Measurements from ENCODE around the gene PLB1.
"Not testable (repeated sequence)": the region's sequence is repeated elsewhere in the genome, so short reads cannot be mapped to it uniquely, and the experiment has no call there.

The PLB1 gene

DNA sequence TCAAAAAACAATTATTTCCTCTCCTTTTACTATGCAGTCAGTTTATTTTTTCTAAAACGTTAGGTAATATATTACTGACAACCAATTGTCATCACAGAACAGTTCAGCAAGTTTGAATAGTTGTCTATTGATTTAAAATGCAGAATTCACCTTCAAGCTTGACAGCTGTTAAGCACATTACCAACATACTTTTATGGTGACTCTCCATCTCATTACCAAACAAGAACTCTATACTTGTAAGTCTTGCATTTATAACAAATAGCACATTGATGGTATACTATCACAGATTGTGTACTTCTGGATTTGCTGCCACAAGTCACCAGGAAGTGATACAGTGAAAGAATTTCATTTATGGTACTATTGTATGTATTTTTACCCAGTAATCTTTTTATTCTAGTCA is 156.4 kb downstream of the PLB1 start:
- DNase-seq: no peak

GRCh38 chr2:28653892-28654662 is 158.2 kb downstream of the PLB1 start:
- DNase-seq: no peak

DNA sequence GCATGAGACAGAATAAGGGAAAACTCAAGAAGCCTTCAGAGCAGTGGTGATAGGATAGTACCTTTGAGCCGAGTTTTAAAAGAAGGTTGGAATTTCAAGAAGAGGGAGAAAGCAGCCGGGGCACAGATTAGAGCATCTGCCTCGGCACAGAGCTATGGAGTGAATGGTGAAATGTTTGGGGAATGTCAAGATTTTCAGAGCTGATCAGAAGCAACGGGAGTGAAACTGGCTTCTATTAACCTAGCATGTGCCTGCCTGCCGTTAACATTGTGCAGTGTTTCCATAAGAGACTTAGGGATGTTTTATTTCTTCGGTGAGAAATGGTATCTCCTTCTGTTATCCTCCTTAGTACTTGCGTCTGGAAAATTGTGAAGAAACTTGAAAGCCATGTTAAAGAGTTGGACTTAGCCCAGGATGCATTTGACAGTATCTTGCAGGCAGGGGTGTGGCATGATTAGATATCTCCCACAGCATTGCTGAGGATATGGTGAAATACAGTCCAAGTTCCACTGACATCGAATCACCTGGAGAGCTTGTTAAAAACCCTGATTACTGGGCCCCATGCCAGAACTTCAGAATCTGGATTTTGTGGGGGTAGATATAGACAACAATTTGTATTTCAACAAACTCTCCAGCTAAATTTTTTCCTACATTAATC is 158.9 kb downstream of the PLB1 start:
- DNase-seq: no peak

DNA sequence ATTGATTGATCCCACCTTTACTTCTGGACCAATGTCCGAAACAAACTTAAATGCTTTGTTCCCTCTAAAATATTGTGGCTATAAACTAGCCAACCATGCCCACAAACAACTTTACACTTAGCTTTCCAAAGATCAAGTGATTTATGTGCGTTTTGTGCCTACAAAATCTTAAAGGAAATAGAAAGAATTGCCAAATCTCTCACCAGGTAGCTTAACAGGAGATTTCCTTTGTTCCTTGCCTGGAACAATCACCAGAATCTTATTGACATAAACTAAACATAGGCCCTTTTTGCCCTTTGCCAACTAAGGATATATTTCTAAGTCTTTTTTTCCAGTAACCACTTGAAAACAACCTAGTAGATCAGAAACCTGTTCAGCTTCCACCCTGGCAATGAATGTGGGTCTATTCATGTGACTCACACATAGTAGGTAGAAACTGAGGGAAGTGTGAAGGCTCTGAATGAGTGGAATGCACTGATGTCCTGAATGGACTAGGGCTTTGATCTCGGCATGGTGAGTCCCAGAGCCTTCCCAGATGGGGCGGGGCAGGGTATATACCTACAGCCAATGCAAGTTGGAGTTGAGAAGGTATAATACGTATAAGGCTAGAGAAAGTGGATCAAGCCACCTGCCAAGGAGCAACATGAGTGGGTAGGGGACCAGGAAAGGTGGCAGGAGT is 161.2 kb downstream of the PLB1 start:
- no peak for DNase-seq

DNA sequence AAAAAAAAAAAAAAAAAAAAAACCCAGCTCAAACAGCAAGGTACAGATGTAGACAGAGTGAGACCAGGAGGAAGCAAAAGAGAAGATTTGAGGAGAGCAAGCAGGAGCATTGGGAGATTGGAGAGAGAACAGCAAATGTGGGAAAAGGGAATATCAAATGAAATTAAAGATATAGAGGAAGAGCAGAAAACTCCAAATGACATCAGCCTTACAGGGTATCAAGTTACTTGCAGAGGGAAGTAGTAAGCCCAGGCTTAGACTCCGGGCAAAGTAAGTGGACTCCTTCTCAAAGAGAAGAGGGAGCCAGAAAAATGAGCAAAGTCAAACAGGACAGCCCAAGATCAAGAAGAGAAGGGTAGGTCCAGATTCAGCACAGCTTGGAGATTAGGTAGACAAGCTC is 162.5 kb downstream of the PLB1 start:
- no peak for DNase-seq

DNA sequence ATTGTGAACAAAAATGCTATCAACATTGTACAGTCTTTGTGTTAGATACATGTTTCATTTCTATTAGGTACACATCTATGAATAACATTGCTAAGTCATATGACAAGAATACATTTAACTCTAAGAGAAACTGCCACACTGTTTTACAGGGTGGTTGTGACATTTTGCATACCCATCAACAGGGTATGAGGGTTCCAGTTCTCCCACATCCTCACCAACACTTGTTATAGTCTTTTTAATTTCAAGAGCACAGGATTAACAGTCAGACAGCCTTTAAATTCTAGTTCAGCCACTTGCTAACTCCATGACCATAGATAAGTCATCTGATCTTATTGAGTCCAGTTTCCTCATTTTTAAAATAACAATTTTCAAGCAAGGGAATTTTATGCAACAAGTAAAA is 163.3 kb downstream of the PLB1 start:
- DNase-seq: no peak

- DNase-seq: no peak
These were observed 165.7 kb downstream of the PLB1 start for GRCh38 chr2:28661589-28662001.

GRCh38 chr2:28662044-28662443 is 166.2 kb downstream of the PLB1 start:
- DNase-seq: no peak

DNA sequence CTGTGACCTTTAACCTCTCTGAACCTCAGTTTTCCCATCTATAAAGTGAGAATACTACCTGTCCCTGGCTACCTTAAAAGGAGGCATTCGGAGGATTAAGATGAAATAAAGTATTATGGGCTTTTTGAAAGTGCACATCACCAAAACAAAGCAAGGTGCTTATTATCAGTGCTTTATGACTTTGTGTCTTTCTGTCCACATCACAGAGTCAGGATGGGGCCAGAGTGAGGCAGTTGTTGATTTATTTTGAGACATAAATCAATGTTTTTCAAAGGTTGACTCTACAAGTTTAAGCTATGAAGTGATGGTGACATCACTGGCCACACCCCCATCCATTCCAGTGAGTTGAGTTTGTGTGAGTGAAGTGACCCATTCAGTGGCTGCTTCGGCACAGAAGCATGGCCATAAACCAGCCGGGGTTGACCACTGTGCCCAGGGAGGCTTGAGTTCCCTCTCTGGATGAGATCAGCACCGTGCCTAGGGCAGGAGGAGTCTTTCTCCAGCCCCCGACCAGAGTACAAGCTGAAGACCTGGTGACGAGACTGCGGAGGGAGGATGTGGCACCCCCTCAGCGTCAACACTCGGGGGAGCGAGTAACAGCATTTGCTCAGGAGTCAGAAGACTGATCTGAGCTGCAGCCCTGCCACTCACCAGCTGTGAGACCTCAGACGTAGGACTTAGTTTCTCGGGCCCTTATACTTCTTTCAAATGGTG is 166.8 kb downstream of the PLB1 start:
- no peak for DNase-seq

DNA sequence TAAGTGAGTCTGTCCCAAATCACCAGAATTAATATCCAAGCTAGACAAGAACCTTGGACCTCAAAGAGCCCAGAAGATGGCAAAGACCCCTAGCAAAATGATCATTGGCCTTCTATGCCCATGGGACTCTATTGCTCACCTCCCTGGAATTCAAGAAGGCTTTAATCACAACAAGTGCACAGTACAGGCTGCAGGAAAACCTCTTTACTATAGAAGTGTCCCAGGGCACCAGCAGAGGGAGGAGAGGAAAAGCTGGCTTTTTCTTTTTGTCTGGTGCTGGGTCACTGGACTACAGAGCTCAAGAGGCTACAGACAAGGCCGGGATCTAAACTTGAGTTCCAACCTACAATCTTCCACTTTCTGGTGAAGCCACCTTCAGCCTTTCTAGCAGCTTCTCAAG is 167.5 kb downstream of the PLB1 start:
- no peak for DNase-seq

GRCh38 chr2:28664120-28664842 is 168.4 kb downstream of the PLB1 start:
- no peak for DNase-seq

DNA sequence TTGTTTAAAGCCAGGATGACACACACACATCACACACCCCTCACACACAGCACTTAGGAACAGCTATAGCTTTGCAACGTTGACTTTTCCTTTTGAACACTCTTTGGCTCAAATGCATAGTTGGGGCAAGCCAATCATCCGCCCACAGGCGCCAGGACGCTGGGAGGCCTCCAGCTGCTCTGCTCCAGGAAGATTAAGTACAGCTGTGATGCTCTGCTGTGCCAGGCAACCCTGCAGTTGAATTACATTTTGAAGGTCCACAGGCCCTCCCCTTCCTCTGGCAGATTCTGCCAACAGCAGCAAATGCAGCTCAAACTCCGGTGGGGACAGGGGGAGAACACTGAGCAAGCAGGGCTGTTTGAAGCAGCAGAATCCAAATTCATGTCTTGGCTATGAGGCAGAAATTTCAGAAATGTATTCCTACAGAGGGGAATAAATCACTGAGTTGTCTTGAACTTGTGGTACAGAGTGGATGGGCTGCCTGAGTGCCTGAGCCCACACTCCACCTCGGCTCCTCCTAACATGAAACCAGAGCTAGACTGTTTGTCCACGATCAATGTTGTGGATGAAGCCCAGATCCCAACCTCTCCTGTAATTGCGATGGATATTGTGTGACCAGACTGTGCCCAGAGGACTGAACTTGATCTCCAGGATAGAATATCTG is 169.3 kb downstream of the PLB1 start:
- no peak for DNase-seq

DNA sequence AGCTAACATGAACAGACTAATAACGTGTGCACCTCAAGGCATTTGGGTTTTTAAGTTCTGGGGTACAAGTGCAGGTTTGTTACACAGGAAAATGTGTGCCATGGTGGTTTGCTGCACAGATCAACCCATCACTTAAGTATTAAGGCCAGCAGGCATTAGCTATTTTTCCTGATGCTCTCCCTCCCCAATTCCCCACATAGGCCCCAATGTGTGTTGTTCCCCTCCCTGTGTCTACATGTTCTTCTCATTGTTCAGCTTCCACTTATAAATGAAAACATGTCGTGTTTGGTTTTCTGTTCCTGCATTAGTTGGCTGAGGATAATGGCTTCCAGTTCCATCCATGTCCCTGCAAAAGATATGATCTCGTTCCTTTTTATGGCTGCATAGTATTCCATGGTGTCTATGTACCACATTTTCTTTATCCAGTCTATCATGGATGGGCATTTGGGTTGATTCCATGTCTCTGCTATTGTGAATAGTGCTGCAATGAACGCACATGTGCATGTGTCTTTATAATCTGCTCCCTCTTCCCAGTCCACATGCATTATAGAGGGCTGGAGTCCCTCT is 170.0 kb downstream of the PLB1 start:
- DNase-seq: not testable (repeated sequence)

DNA sequence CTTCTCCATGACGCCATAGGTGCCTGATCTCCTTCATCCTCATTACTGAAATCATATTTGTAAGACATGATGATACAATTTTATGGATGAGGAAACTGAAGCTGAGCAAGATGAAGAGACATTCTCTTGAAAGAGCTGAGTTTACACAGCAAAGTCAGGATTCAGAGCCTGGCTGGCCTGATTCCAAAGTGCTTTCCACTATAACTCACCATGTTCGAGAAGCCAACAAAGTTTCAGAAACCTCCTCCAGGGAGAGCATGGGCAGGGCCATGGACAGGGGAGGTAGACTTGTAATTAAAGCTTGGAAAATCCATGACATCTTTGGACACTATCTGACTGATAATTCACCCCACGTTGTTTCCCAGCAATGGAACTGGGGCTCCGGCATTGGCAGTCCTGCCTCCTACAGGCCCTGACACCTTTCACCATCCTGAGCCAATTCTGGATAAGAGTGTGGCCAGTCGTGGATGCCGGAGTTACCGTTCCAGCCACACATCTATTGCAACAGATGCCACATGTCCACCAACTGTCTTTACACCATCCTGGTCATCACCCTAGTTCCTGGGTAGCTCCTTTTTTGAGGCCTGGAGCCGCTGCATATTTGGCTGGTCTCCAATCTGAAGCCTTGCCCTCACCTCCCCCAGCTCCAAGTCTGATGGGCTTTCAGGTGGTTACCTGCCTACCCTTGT is 170.8 kb downstream of the PLB1 start:
- no peak for DNase-seq

- no peak for DNase-seq
These were observed 171.4 kb downstream of the PLB1 start for GRCh38 chr2:28667261-28667660.

DNA sequence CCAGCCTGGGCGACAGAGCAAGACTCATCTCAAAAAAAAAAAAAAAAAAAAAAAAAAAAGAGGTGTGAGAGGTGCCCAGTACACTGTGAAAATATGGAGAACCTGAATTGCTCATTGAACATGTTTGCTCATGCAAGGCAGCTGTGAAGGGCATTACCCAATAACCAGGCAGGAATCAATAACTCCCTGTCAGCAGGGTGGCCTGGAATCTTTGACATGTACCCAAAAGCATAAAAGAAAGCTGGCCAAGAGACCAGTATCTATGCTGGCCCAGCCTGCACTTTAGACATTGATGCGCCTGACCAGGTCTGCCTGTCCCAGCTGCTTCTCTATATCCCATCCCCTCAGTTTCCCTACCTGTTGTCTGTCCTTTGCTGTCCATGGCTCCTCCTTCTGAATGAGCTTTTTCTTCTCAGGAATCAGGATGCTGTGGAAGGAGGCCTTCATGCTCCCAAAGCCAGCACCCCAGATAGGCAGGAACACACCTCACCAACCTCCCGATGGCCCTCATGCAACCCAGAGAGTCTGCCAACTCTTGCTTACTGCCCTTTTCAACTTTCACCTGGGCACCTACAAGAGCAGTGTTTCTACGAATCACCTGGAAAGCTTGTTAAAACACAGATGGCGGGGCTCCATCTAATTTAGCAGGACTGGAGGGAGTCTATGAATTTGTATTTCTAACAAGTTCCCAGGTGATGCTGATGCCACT is 172.4 kb downstream of the PLB1 start:
- no peak for DNase-seq

DNA sequence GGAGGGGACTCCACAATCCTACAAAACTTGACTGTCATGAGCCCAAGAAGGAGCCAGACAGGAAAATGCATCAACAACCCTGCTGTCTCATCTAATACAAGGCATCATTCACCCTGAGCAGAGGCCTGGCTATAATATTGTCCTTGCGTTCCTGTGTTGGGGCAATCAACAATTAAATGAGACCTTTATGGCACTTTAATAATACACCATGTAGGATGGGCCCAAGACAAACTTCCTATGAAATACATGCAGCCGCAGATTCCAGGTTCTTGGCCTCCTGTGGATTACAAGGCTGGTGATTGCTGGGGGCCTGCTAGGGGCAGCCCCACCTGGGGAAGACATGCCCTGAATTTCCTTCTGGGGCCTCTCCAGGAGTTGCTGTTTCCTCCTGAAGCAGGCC is 173.0 kb downstream of the PLB1 start:
- no peak for DNase-seq

GRCh38 chr2:28670856-28671255 is 175.0 kb downstream of the PLB1 start:
- no peak for DNase-seq

GRCh38 chr2:28673338-28673737 is 177.5 kb downstream of the PLB1 start:
- DNase-seq: no peak

DNA sequence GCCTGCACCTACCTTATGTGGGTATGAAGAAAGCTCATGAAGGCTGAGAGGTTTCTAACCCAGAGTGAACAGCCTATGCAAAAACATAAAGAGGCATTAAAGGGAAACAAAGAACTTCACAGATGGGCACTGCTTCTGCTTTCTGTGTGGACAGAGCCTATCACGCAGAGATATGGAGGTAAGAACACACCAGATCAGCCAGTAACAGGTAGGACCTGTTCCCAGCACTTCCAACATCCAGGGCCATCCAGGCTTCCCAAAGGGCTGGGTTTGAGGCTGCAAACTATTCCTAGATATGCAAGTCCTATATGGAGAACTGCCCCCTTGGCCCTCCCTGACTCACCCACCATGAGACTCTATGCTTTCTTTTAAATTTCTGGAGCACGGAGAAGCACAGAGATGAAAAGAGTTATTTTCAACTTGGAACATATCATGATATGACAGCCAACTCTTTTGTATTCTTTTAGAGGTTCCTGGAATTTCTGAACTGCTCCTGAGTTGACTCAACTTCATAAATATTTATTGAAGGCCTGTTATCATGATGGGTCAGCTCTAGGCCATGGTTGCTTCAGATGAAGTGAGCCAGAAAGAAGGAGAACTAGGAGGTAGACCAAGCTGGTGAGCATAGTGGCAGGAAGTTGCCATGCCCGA is 178.3 kb downstream of the PLB1 start:
- no peak for DNase-seq
